ENCODE measurements around the gene ENTHD1. TPM values are rescaled to one million over a fixed set of nuclear protein-coding genes. Genes with fewer than 3 reads are reported as not detected.
A peak's percentile ranks its signal among the peaks of the same experiment; 100 is the strongest.

Gene ENTHD1
- polyA plus RNA-seq, 3 donors = not detected

GRCh38 chr22:39715778-39716495 is 177.6 kb downstream of the ENTHD1 start:
- DNase-seq = no peak

DNA sequence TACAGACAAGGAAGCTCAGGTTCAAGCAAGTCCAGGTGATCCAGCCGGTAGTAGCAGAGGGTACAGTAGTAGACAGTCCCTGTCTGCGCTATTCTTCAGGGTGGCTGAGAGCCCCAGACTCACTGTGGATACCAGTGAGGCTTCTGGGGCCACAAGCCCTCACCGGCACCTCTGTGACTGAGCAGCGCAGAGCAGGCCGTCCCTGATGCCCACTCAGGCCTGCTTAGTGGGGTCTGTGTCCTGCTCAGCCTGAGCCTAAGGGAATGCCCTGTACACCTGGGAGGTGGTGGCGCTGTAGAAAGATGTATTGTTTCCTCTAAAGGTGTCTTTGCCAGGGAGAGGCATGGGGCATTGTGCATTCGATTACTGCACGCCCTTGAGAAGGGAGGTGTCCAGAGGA is 179.2 kb downstream of the ENTHD1 start:
- no peak for DNase-seq

DNA sequence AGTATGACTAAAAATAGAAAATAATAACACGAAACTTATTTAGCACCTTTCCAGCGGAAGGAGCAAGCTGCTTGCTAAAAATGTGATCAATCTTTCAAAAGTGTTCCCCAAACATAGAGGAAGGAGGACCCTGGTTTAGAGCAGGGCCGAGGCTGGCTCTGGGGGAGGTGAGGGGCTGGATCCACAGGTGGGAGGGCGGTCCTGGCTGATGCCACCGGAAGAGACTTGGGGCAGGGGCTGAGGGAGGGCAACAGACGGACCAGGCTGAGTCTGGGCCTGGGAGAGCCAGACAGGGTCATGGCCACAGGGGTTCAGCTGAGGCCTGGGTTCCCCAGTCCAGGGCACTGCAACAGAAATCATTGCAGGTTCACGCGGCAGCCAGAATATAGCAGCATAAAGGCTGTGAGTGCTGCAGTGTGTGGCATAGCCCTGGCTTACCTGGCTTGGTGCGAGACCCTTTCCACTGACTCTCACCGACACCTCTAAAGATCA is 179.7 kb downstream of the ENTHD1 start:
- no peak for DNase-seq

DNA sequence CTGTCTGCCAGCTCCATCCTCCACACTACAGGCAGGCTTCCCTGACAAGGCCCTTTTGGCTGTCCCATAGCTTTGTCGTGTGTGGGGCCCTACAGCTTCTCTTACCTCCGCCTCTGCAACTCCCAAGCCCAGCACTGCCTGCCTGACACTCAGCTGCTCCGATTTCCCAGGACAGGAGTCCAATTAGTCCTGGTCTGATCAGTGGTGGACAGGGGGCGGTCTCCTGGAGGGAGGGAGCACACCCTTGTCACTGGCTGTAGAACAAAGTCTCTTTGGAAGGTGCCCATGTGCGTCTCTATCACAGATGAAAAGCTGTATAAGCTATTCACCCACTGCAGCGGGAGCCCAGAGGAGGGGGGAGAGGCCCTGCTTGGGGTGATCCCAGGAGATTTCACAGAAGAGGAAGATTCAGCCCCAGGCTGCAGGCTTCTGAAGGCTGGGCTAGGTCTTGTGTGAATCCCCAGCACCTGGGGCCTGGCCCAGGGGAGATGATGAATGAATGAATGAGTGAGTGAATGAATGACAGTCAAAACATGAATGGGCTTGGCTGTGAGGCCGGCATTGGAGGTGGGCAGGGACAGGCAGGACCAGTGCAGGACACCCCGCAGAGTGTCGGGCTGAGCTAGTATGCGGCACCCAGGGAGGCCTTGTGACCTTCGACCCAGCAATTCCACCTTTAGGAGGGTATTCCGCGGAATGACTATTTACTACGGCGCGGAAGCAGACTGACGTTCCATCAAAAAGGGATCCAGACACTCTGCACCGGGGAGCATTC is 180.6 kb downstream of the ENTHD1 start:
- no peak for DNase-seq

- no peak for DNase-seq
These were observed 181.5 kb downstream of the ENTHD1 start for GRCh38 chr22:39712081-39712480.

GRCh38 chr22:39710380-39711150 is 183.0 kb downstream of the ENTHD1 start:
- no peak for DNase-seq

DNA sequence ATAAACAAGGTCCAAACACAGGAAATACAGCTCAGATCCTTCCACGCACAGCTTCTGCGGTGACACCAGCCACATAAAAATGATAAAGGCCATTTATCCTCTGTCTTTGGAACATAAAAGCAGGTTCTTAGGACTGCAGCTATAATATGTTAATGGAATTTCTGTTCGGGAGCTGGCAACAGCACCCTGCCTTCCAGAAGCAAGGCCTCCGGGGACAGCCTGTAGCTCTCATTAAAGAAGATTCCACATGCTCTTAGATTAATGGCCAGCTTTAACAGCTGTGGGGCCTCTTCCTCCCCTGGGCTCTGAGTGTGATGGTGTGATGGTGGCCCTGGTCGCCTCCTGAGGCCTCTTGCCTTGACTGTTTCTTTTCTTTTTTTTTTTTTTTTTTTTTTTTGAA is 185.7 kb downstream of the ENTHD1 start:
- DNase-seq = no peak

DNA sequence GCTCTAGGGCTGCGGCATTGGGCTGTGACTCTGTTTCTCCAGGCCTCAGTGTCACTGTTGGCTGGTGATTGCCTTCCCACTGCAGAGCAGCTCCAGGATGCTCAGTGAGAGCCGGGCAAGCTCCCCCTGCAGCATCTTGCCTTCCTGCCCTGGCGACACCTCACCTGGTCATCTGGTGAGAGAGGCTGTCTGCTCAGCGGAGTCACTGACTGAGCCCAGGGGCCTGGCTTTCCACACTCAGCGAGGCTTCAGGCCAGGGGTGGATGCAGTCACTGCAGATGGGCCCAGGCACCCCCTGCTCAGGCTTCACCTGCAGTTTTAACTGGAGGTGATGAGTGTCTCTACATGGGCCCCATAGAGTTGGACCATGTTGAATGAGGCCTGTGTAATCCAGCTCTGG is 186.2 kb downstream of the ENTHD1 start:
- DNase-seq = no peak

DNA sequence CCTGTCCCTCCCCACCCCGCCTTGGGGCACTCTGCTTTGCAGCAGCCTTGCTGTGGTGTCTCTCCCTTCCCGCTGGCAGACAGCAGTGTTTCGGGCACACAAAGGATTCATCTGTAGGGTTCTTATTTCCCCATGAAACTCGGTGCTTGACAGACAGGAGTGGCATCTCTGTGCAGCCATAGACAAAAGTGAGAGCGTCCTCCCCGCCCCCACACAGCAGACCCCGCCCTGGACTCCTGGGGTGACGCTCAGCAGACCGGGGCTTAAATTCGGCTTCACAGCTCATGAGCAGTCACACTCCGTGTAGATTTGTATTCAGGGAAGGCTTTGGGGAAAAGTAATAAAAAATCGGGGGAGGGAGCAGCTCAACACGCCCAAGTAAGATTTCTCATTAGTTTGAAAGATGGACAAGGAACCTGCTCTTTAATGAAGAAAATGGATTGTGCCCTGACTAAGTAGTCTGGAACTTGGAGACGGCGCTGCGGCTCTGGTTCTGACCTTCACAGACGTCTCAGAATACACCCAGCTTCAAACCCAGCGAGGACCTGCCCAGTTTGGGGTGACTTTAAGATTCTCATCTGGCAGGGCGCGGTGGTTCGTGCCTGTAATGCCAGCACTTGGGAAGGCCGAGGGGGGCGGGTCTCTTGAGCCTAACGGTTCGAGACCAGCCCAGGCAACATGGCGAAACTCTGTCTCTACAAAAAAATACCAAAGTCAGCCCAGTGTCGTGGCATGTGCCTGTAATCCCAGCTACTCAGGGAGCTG is 187.0 kb downstream of the ENTHD1 start:
- no peak for DNase-seq

- DNase-seq = no peak
These were observed 188.2 kb downstream of the ENTHD1 start for GRCh38 chr22:39705386-39705785.

- peak; percentile 92 for DNase-seq
These were observed 189.5 kb downstream of the ENTHD1 start for GRCh38 chr22:39703928-39704639.

- no peak for DNase-seq
These were observed 190.5 kb downstream of the ENTHD1 start for GRCh38 chr22:39703091-39703490.

- DNase-seq = no peak
These were observed 193.0 kb downstream of the ENTHD1 start for GRCh38 chr22:39700565-39700964.

DNA sequence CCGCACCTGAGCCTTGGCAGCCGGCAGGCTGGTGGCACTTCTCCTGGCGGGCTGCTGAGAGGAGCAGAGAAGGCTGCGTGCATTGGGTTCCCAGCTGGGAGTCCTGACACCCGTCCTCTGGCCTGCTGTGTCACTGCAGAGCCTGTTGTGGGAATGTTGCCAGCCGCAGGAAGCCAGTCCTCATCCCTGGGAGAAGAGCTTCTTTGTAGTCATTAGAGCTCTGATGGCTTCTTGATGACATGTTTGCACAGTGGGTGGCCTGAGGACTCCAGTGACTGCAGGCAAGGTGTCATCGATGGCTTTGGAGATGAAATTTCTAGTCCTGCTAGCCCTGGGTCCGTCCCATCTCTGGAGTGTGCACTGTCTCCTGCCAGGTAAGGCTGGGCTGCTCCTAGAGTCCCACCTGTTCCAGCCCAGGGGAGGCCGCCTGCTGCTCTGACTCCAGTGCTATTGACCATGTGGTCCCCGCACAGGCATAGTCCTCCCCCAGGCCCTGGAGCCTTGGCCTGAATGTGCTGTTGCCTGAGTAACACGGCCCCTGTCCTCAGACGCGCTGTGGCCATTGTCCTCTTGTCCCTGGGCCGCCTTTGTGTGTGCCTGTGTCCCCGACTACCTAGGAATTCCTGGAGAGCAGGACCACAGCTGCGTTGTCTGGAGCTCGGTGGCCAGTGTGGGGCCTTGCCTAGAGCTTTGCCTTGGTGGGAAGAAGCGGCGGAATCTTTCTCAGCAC is 193.8 kb downstream of the ENTHD1 start:
- no peak for DNase-seq

DNA sequence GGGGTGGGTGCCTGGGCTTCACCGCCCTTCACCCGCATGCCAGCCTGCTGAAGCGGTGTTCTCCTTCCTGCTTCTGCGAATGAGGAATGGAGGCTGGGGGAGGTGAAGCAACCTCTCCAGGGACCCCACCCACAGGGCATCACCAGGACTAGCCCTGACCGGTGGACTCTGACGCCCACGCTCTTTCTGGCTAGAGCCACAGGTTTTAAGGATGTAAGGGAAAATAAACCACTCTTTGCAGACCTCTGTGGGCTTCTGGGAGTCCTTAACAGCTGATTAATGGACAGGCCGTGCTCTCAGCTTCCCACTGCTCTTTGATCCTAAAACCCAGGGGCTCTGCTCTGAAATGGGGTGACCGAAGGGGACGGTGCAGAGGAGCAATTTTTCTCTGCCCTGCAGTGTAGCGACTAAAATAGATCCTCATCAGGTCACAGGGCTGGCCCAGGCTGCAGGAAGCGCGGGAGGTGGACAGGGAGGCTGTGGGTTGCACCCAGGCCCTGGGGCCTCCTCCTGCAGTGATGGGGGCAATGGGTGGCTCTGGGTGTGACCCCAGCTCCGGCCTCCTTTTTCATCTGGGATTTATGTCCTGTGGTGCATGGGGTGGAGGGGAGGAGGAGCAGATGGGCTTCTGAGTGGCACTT is 195.7 kb downstream of the ENTHD1 start:
- no peak for DNase-seq

GRCh38 chr22:39693943-39694500 is 199.5 kb downstream of the ENTHD1 start:
- DNase-seq = no peak

Data from renal pelvis (tissue), 4 donors.